GM19455 (cell line): Measurements from ENCODE around the gene FLRT2.

Experiments used
- ATAC-seq: cut with Tn5 transposase; IDR thresholded peaks from one replicate; pipeline ENCODE4 v1.9.1; 2021; ENCODE audit not compliant: unreplicated experiment

The FLRT2 gene

GRCh38 chr14:85556267-85556666 is 26.3 kb downstream of the FLRT2 start:
- no peak for ATAC-seq

- no peak for ATAC-seq
These were observed 28.6 kb downstream of the FLRT2 start for GRCh38 chr14:85558505-85558904.

GRCh38 chr14:85562630-85563029 is 32.7 kb downstream of the FLRT2 start:
- ATAC-seq: no peak

GRCh38 chr14:85564841-85565527 is 35.0 kb downstream of the FLRT2 start:
- no peak for ATAC-seq

GRCh38 chr14:85565862-85566296 is 35.9 kb downstream of the FLRT2 start:
- ATAC-seq: no peak

GRCh38 chr14:85566603-85567002 is 36.7 kb downstream of the FLRT2 start:
- no peak for ATAC-seq

GRCh38 chr14:85572011-85572410 is 42.1 kb downstream of the FLRT2 start:
- ATAC-seq: no peak

- no peak for ATAC-seq
These were observed 42.9 kb downstream of the FLRT2 start for GRCh38 chr14:85572845-85573244.

GRCh38 chr14:85573406-85573805 is 43.5 kb downstream of the FLRT2 start:
- ATAC-seq: no peak

- no peak for ATAC-seq
These were observed 45.1 kb downstream of the FLRT2 start for GRCh38 chr14:85574853-85575616.

GRCh38 chr14:85575617-85575898 is 45.6 kb downstream of the FLRT2 start:
- no peak for ATAC-seq

GRCh38 chr14:85576218-85576617 is 46.3 kb downstream of the FLRT2 start:
- ATAC-seq: no peak

- no peak for ATAC-seq
These were observed 47.1 kb downstream of the FLRT2 start for GRCh38 chr14:85576848-85577542.

GRCh38 chr14:85577543-85578114 is 47.7 kb downstream of the FLRT2 start:
- no peak for ATAC-seq

- no peak for ATAC-seq
These were observed 48.4 kb downstream of the FLRT2 start for GRCh38 chr14:85578357-85578756.

- ATAC-seq: no peak
These were observed 49.0 kb downstream of the FLRT2 start for GRCh38 chr14:85578930-85579329.

GRCh38 chr14:85579942-85580341 is 50.0 kb downstream of the FLRT2 start:
- ATAC-seq: no peak

GRCh38 chr14:85580536-85581140 is 50.7 kb downstream of the FLRT2 start:
- ATAC-seq: no peak

GRCh38 chr14:85581691-85582090 is 51.7 kb downstream of the FLRT2 start:
- no peak for ATAC-seq

GRCh38 chr14:85583380-85583779 is 53.4 kb downstream of the FLRT2 start:
- no peak for ATAC-seq

GRCh38 chr14:85584481-85584880 is 54.5 kb downstream of the FLRT2 start:
- no peak for ATAC-seq
